Measurements from ENCODE around the gene TMCO4.
"Not testable (repeated sequence)": the region's sequence is repeated elsewhere in the genome, so short reads cannot be mapped to it uniquely, and the experiment has no call there.

The TMCO4 gene

GRCh38 chr1:19637606-19638005 is 162.1 kb downstream of the TMCO4 start:
- DNase-seq (ENCODE audit: low read depth in 2 of 2) = no peak

- DNase-seq (ENCODE audit: low read depth in 2 of 2) = not testable (repeated sequence)
These were observed 163.0 kb downstream of the TMCO4 start for GRCh38 chr1:19636749-19637148.

- DNase-seq (ENCODE audit: low read depth in 2 of 2) = no peak
These were observed 163.7 kb downstream of the TMCO4 start for GRCh38 chr1:19636065-19636464.

- no peak for DNase-seq (ENCODE audit: low read depth in 2 of 2)
These were observed 164.1 kb downstream of the TMCO4 start for GRCh38 chr1:19635646-19636045.

- not testable (repeated sequence) for DNase-seq (ENCODE audit: low read depth in 2 of 2)
These were observed 164.7 kb downstream of the TMCO4 start for GRCh38 chr1:19635064-19635463.

- no peak for DNase-seq (ENCODE audit: low read depth in 2 of 2)
These were observed 166.6 kb downstream of the TMCO4 start for GRCh38 chr1:19633106-19633505.

Measured in activated CD4-positive, alpha-beta T cell treated with anti-CD3 and anti-CD28 coated beads for 24 hours (primary cell).